ENCODE results near the gene PPHLN1.
A peak's percentile ranks its signal among the peaks of the same experiment; 100 is the strongest.

PPHLN1 gene

DNA sequence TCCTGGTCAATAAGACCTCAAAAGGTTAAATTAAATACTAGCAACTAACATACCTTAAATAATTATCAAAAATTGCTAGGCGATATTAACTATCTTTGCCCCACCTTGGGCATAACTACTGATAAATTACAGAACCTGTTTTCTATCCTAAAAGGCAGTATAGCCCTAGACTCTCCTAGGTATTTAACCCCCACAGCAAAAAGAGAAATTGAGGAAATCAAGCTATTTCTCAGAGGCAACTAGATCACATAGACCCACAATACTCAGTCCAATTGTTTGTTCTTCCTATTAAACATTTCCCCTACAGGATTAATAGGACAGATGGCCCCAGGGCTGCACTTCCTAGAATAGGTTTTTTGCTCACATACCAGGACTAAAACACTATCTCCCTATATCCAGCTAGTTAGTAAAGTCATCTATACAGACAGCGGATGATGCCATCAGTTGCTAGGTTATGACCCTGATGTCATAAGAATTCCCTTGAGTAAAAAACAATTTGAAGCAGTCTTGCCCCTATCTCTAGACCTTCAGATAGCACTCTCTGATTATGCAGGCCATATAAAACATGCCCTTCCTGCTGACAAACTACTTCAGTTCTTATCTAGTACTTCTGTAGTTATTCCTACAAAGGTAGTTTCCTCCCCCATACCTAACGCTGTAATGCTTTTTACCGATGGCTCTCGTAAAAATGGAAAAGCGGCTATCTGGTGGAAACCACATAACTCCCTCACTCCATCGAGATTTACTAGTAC, 118.4 kb downstream of the PPHLN1 start:
- no peak for FAIRE-seq

DNA sequence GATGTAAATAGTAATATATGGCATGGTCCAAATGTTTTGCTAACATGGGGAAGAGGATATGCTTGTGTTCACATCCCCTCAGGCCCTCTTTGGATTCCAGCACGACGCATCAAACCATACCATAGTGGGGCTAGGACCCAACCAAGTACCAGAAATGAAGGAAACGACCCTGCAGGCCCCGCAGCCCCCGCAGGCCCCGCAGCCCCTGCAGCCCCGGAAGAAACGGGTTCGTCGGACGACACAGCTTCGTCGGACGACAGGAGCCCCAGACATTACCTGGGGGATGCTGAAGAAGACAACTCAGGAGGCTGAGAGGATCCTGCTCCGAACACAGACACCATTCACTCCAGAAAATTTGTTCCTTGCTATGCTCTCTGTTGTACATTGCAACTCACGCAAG, 119.9 kb downstream of the PPHLN1 start:
- FAIRE-seq = no peak

- FAIRE-seq = no peak
Measured at GRCh38 chr12:42446761-42447160, 120.8 kb downstream of the PPHLN1 start.

DNA sequence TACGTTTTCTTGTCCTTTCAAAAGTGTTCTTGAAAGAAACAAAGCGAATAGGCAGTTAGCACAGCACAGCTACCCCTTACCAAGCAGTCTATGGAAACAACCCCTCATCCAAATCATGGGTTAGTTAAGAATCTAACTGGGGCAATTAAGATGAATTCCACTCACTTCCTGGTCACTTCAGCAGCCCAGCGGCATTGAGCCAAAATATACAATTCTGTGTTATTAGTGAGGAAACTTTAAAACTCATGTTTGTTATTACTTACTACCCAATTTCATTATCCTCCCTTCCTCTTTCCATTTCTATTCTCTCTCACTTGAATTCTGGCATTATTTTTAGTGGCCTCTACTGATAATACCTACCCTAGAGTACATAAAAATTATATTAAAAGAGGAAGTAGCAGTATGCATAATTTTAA, 121.4 kb downstream of the PPHLN1 start:
- no peak for FAIRE-seq

DNA sequence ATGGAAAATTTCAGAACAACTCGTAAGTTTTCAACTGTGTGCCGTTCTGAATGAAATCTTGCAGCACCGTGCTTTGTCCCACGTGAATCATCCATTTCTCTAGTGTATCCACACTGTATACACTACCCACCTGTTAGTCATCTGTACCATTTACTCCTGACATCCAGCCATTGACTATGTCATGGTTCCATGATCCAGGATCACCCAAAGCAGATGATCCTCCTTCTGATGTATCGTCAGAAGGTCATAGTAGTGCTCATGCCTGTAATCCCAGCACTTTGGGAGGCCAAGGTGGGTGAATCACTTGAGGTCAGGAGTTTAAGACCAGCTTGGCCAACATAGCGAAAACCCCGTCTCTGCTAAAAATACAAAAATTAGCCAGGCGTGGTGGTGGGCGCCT, 122.9 kb downstream of the PPHLN1 start:
- no peak for FAIRE-seq

DNA sequence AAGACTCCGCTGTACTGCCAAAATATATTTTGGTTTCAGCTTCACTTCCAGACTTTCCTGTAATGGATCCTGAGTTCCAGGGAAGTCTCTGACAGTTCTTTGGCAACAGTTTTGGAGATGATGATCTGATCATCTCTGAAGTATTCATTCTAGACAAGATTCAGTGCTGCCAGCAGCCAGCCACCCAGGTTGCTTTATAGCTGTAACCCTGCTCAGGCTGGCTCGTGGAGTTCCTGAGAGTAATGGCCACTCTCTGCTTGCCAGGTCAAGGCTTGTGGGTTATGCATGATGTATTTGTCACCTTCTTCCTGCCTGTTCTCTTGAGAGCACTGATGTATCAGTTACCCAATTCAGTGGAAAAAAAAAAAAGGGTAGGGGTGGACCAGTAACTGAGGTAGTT, 124.3 kb downstream of the PPHLN1 start:
- FAIRE-seq = no peak

DNA sequence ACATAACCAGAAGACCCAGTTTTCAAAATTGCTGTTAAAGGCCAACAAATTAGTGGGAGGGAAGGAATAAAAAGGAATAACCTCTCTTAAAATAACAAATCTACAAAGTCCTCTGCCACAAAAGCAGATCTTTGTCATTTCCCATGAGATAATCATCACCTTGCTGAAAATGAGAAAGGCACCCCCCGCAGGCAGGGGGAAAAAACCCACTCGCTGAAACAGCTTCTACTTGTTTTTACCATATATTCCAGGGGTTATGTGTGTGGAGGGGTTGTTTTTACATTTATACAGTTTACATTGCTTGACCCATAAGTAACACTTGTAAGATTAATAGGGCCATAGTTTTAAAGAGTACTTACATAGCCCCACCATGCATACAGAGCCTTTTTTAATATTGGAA, 132.6 kb downstream of the PPHLN1 start:
- no peak for FAIRE-seq

GRCh38 chr12:42459336-42459847, 133.4 kb downstream of the PPHLN1 start:
- FAIRE-seq = no peak

DNA sequence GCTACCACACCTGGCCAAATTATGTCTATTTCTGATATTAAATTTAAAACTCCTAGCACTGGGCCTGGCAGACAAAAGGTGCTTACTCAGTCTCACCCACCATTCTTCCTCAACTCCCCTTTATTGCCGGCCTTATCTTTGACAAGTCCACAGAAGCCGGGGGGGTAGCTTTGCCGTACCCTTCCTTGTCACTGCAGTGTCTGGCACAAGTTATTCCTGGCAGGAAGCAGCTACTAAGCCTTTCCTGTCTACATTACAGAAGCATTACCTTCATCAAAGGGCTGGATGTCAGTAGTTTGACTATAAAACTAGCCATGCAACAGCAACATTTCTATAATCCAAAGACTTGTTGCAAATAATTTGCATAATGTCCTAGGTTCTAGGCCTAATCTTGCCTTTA, 136.5 kb downstream of the PPHLN1 start:
- FAIRE-seq = no peak

GRCh38 chr12:42463671-42464070, 137.7 kb downstream of the PPHLN1 start:
- FAIRE-seq = no peak

GRCh38 chr12:42468341-42468821, 142.4 kb downstream of the PPHLN1 start:
- FAIRE-seq = no peak

DNA sequence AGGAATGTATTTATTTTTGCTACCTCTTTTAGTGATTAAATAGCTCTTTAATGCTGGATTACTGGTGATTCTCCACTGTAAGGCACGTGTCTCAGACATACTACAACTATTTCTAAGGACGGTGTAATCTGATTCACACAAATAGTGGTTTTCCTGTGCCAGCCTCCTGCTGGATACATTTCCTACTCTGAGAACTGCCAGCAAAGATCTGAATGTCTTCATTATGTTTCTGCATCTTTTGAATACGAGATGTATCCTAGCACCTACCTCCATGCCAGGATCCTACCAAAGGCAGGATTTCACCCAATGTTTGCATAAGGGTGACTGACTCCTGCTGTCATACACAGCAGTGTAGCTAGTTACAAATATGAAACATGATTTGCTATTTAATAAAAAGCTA, 143.0 kb downstream of the PPHLN1 start:
- no peak for FAIRE-seq

DNA sequence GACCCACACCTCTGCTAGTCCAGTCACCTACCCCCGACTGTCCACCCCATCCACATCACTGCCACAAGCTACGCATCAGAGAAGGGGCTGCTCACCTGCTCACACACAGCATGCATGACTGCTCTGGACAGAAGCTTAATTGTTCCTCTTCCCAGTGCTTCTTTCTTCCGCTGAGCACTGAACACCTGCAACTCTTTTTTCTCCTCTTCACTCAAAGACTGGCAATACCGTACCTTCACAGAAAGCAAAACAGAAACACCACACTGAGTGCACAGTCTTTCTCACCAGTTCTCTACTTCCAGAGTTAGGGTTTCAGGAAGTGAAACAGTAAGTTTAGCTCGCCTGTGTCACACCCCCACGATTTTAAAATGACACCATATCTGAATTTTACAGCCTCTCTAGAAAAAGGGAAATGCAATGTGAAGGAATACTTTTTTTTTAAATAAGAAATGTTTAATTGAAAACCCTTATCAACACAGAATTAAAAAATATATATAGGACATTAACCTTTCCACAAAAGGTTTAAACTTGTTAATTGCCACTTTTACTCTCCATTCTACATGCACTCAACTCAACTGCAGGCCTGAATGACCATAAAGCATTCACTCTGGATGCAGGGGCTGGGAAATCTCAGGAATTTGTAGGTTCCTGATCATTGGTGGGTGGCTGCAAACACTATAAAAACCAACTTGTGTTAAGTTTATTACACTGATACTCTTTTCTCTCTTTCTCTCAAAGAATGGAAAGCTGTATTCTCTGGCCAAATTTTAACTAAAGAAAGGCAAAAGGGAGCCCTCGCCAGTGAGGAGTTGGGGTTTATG, 143.6 kb downstream of the PPHLN1 start:
- no peak for FAIRE-seq

DNA sequence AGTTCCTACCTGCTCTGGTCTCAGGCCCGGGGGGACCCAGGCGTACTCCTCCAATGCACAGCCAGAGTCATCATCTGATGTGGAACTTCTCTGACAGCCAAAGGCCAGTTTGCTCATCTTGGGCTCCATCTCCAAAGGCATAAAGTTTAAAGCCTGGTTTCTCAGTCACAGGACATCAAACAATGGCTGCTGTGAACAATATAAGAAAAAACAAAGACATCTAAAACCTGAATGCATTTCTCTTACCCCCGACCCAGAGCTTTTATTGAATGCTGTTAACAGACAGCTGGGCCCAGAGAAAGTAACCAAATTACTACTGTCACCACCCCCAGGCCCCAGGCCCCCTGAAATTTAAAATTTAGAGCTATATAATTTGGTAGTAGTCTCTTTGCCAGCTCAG, 146.4 kb downstream of the PPHLN1 start:
- no peak for FAIRE-seq

GRCh38 chr12:42473130-42473529, 147.2 kb downstream of the PPHLN1 start:
- FAIRE-seq = no peak

- FAIRE-seq = no peak
Measured at GRCh38 chr12:42473561-42473960, 147.6 kb downstream of the PPHLN1 start.

GRCh38 chr12:42474391-42474790, 148.4 kb downstream of the PPHLN1 start:
- FAIRE-seq = peak; percentile 92

GRCh38 chr12:42475106-42475505, 149.1 kb downstream of the PPHLN1 start:
- no peak for FAIRE-seq

GRCh38 chr12:42477941-42478340, 152.0 kb downstream of the PPHLN1 start:
- FAIRE-seq = no peak

GRCh38 chr12:42481368-42481767, 155.4 kb downstream of the PPHLN1 start:
- FAIRE-seq = no peak

DNA sequence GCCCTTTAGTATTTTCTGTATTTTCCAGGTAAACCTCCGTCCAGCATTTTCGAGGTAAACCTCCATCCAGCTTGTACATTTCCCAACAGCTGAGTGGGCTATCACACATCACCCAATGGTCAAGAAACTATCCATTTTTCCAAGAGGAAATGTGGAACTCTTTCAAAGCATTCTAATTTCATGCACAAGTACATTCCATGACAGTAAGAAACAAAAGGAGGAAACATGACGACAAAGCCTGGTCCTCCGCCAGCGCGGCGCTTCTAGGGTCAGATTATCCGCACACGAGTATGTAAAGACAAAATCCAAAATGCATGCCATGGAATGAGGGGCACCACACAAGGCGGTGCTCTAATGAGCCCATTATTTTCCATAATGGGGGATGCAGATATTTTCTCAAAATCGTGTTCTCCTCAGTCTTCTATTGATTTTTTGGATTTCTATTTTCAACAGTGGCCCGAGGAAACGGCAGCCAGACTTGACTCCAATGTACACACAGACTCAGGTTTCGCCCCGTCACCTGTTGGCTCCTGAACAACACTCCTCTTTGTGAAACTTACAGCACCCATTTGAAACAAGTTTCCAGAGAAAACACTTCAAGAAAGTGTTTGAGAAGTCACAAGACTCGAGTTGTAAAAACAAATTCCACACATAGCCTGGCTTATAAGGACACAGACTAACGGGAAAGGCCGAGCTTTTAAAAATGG, 156.2 kb downstream of the PPHLN1 start:
- FAIRE-seq = no peak

GRCh38 chr12:42482748-42483520, 157.0 kb downstream of the PPHLN1 start:
- FAIRE-seq = no peak

DNA sequence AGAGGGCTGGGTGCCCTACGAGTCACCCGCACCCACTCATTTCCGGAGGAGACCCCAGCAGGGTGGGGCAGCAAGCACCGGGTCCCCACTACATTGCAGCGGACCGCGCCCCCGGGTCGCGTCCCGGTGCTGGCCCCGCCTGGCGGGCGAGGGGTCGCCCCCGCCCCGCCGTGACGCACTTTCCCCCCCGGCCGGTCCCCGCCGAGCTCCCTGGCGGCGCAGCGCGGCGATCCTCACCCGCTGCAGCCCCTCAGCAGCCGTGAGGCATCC, 157.5 kb downstream of the PPHLN1 start:
- no peak for FAIRE-seq
